ENCODE measurements around the gene LTBP4. TPM values are rescaled to one million over a fixed set of nuclear protein-coding genes. Genes with fewer than 3 reads are reported as not detected.

LTBP4 gene
- total and polyA plus RNA-seq, 2 of the 13 experiments (the other 11 are each of a cell fraction or from before 2014, with no cell fraction given): 0.86 to 2.3 TPM

DNA sequence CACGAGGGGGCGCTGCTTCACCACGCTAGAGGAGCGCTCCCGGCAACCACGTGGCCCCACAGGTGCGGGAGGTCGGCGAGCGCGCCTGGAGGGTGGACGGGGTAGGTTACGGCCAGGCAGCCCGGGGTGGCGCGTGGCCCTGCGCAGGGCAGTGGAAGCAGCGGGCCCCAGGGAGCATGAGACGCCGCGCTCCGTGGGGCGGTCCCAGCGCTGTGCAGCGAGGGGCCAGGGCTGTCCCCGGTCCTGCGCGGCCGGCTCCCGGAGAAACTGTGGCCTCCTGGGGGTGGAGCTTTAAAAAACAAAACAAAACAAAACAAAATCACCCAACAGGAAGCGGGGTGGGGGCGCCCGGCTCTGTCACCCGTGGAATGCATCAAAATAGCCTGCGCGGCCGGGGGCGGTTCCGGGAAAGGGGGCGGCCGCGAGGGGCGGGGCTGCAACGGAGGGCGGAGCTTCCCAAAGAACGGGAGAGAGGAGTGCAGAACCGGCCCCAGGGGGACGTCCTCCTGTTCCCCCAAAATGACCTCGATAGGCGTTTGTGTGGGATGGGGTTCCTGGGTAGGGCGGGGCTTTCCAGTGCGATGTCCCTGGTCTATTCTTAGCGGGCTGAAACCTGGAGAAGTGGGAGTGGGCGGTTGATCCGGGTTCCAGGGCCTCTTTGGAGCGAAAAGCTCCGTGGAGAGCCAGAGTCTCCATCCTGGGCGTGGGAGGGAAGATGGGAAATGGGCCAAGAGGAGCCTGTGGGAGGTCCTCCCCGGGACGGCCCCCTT, 61.9 kb downstream of the LTBP4 start (continued):
- TF ChIP-seq, protein P1, sequence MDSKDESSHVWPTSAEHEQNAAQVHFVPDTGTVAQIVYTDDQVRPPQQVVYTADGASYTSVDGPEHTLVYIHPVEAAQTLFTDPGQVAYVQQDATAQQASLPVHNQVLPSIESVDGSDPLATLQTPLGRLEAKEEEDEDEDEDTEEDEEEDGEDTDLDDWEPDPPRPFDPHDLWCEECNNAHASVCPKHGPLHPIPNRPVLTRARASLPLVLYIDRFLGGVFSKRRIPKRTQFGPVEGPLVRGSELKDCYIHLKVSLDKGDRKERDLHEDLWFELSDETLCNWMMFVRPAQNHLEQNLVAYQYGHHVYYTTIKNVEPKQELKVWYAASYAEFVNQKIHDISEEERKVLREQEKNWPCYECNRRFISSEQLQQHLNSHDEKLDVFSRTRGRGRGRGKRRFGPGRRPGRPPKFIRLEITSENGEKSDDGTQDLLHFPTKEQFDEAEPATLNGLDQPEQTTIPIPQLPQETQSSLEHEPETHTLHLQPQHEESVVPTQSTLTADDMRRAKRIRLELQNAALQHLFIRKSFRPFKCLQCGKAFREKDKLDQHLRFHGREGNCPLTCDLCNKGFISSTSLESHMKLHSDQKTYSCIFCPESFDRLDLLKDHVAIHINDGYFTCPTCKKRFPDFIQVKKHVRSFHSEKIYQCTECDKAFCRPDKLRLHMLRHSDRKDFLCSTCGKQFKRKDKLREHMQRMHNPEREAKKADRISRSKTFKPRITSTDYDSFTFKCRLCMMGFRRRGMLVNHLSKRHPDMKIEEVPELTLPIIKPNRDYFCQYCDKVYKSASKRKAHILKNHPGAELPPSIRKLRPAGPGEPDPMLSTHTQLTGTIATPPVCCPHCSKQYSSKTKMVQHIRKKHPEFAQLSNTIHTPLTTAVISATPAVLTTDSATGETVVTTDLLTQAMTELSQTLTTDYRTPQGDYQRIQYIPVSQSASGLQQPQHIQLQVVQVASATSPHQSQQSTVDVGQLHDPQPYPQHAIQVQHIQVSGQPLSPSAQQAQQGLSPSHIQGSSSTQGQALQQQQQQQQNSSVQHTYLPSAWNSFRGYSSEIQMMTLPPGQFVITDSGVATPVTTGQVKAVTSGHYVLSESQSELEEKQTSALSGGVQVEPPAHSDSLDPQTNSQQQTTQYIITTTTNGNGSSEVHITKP (CRISPR knock-in tag; IDR thresholded peaks at IDR 0.05; ENCODE audit: low read depth): no peak
- TF ChIP-seq AKAP8 (CRISPR knock-in tag; IDR thresholded peaks at IDR 0.05) (0 out of 2 replicates have a peak, but pooled peaks have one; percentile 45), TAF1 (CRISPR knock-in tag; IDR thresholded peaks at IDR 0.05) (no peak; the same call in 1 of the 2 replicates), SMAD1 (CRISPR knock-in tag; IDR thresholded peaks at IDR 0.05; ENCODE audit: borderline replicate concordance, low read depth) (peak; percentile 28; the same call in 1 of the 2 replicates), LCORL (IDR thresholded peaks at IDR 0.05) (no peak), LCORL (CRISPR knock-in tag; IDR thresholded peaks at IDR 0.05) (peak; percentile 52; the same call in 1 of the 2 replicates), ERF (CRISPR knock-in tag; IDR thresholded peaks at IDR 0.05) (peak; percentile 67; the same call in 1 of the 2 replicates), ZBTB3 (CRISPR knock-in tag; IDR thresholded peaks at IDR 0.05; ENCODE audit: borderline replicate concordance, low read depth) (no peak), ZNF629 (CRISPR knock-in tag; conservative IDR thresholded peaks at IDR 0.05) (0 out of 2 replicates have a peak, but pooled peaks have one; percentile 40), ZNF431 (CRISPR knock-in tag; IDR thresholded peaks at IDR 0.05; ENCODE audit: borderline replicate concordance, low read depth) (peak; percentile 89), TGIF2 (CRISPR knock-in tag; IDR thresholded peaks at IDR 0.05) (no peak; the same call in 1 of the 2 replicates), ARID5B (CRISPR knock-in tag; IDR thresholded peaks at IDR 0.05) (peak; percentile 67), HMGA1 (CRISPR knock-in tag; conservative IDR thresholded peaks at IDR 0.05) (no peak)
- TF ChIP-seq, protein P2, sequence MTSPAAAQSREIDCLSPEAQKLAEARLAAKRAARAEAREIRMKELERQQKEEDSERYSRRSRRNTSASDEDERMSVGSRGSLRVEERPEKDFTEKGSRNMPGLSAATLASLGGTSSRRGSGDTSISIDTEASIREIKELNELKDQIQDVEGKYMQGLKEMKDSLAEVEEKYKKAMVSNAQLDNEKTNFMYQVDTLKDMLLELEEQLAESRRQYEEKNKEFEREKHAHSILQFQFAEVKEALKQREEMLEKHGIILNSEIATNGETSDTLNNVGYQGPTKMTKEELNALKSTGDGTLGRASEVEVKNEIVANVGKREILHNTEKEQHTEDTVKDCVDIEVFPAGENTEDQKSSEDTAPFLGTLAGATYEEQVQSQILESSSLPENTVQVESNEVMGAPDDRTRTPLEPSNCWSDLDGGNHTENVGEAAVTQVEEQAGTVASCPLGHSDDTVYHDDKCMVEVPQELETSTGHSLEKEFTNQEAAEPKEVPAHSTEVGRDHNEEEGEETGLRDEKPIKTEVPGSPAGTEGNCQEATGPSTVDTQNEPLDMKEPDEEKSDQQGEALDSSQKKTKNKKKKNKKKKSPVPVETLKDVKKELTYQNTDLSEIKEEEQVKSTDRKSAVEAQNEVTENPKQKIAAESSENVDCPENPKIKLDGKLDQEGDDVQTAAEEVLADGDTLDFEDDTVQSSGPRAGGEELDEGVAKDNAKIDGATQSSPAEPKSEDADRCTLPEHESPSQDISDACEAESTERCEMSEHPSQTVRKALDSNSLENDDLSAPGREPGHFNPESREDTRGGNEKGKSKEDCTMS (CRISPR knock-in tag; conservative IDR thresholded peaks at IDR 0.05): no peak
- TF ChIP-seq, protein P3, sequence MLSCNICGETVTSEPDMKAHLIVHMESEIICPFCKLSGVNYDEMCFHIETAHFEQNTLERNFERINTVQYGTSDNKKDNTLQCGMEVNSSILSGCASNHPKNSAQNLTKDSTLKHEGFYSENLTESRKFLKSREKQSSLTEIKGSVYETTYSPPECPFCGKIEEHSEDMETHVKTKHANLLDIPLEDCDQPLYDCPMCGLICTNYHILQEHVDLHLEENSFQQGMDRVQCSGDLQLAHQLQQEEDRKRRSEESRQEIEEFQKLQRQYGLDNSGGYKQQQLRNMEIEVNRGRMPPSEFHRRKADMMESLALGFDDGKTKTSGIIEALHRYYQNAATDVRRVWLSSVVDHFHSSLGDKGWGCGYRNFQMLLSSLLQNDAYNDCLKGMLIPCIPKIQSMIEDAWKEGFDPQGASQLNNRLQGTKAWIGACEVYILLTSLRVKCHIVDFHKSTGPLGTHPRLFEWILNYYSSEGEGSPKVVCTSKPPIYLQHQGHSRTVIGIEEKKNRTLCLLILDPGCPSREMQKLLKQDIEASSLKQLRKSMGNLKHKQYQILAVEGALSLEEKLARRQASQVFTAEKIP (CRISPR knock-in tag; IDR thresholded peaks at IDR 0.05; ENCODE audit: borderline replicate concordance): no peak
- TF ChIP-seq, protein P4, sequence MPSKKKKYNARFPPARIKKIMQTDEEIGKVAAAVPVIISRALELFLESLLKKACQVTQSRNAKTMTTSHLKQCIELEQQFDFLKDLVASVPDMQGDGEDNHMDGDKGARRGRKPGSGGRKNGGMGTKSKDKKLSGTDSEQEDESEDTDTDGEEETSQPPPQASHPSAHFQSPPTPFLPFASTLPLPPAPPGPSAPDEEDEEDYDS (CRISPR knock-in tag; IDR thresholded peaks at IDR 0.05): no peak

All from HepG2 (cell line).